GM18507 (cell line): ENCODE measurements around the gene NFKBIB.
"Not testable (repeated sequence)": the region's sequence is repeated elsewhere in the genome, so short reads cannot be mapped to it uniquely, and the experiment has no call there.

Experiments
- DNase-seq: peaks from one replicate; pipeline ENCODE4 v3.0.0; 2011; ENCODE audit warnings: low read depth; ENCODE audit not compliant: insufficient read length; ENCODE audit errors: extremely low spot score
- FAIRE-seq: peaks from 2 replicates; lab custom pipeline; 2011; peaks lifted over from hg19 to GRCh38; lab: Jason Lieb, UNC

The NFKBIB gene

GRCh38 chr19:38870612-38871011, 29.2 kb upstream of the NFKBIB start:
- DNase-seq (no peak), FAIRE-seq (no peak)

DNA sequence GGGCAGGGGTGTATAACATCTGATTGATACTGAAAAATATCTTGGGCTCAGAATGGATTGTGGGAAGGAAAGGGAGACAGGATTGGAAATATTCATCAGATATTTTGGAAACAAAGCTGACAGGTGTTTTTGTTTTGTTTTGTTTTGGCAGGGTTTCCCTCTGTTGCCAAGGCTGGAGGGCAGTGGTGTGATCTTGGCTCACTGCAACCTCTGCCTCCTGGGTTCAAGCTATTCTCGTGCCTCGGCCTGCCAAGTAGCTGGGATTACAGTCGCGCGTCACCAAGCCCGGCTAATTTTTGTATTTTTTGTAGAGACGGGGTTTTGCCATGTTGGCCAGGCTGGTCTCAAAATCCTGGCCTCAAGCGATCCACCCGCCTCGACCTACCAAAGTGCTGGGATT, 26.4 kb upstream of the NFKBIB start:
- not testable (repeated sequence) for FAIRE-seq, DNase-seq

DNA sequence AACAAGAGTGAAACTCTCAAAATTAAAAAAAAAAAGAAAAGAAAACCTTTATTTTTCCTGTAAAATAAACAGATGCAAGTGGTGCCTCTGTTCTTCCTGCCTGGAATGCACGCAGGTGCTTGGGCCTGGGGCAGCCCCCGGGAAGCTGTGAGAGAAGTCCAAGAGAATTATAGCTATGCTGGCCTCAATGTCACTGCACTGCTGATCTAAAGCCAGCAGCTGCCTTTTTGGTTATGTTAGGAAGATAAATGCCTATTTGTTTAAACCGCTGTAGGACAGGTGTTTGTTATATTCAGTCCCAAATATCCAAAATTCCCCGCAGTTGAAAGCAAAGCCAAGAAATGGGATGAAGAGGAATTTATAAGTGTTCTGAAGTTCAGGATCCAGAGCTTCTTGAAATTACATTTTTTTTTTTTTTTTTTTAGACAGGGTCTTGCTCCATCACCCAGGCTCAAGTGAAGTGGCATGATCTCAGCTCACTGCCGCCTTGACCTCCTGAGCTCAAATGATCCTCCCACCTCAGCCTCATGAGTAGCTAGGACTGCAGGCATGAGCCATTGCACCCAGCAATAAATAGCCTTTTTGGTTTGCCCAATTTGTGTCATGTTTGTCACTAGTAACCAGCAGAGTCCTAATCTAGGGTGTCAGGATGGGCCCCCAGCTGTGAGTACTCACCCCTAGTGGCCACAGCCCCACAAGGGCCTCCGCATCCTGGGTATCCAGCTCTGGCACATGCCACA, 23.9 kb upstream of the NFKBIB start:
- FAIRE-seq, result no peak
- DNase-seq, result no peak

GRCh38 chr19:38877781-38878574, 21.8 kb upstream of the NFKBIB start, which contains the start of gene RINL:
Gene RINL (minus strand): TSS chr19:38878275. CDS start chr19:38876742, 1,533 bp downstream.
- FAIRE-seq, result peak; percentile 94
- DNase-seq, result peak; percentile 58

DNA sequence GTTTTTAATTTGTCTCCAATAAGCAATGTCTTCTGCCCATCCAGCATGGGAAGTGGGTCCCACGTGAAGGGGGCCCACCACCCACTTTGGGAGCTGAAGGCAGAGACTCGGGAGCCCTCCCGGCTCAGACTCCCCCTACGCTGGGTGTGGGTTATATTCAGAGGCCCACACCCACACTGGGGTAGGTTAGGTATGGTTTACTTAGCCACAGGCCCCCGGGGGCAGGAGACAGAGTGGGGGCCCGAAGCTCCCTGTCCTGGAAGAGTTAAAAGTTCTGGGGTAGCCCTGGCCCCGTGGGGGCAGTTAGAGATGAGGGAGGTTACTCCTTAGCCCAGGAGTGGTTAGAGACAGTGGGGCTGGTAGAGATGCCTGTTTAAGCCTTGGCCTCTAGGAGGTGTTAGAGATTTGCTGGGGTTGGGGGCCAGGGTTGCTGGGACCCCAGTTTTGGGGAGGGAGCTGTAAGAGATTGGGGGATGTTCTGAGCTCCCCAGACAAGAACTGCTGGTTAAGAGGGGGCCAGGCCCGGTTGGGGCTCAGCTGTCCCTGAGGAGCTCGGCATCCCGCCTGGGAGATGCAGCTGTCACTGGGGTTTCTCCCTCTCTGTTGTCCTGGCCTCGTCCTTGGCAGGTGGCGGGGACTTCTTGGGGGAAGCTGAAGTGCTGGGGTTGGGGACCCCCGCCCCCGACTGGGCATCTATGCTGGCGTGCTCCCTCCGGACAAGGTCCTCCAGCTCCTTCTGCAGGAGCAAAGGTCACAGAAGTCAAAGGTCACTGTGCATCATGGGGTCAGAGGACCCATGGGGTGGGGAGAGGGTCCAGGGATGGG, 21.0 kb upstream of the NFKBIB start:
- FAIRE-seq (no peak), DNase-seq (no peak)

GRCh38 chr19:38879400-38879751, 20.4 kb upstream of the NFKBIB start:
- DNase-seq (no peak), FAIRE-seq (no peak)

- DNase-seq (no peak), FAIRE-seq (no peak)
These were observed 19.5 kb upstream of the NFKBIB start for GRCh38 chr19:38880076-38880881.

DNA sequence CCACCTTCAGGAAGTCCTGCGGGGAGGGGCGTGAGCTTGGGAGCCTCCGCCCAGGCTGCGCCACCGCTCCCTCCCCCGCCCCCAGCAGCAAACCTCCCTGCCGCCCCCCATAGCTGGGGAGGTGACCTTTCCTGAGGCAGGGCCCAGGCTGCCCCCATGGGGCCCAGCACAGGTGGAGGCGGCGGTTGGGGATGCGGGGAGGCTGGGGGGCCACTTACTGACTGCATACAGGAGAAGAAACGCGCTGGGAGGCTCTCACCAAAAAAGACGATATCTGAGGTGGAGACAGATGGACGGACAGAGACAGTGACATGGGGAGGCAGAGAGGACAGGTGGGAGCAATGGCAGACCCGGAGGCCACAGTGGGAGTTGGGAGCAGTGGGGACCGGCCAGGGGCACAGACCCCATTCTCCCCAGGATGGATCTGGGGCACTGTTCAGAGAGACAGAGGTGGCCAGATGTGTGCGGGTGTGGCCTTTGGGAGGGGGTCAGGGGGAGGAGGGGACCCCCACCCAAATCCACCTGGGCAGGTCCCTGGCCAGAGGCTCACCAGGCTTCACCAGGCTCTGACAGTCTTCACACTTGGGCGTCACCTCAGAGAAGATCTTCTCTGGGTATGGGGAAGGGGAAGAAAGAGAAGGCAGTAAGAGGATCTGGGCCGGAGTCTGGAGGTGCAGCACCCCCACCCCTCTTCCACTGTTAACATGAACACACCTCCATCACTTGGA, 18.7 kb upstream of the NFKBIB start:
- FAIRE-seq (no peak), DNase-seq (no peak)

DNA sequence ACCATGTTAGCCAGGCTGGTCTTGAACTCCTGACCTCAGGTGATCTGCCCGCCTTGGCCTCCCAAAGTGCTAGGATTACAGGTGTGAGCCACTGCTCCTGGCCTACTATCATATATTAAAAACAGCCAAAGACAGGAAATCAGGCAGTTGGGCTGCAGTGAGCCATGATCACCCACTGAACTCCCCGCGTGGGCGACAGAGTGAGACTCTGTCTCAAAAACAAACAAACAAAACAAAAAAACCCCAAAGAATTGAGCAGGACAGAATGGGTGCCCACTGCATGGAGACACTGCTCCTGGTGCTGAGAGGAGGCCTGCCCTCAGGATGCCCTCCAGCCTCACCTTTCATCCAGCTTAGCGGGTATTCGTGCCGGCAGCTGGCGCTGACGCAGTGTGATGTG, 16.5 kb upstream of the NFKBIB start:
- FAIRE-seq (no peak), DNase-seq (no peak)

GRCh38 chr19:38884691-38885090, 15.1 kb upstream of the NFKBIB start:
- FAIRE-seq, DNase-seq: not testable (repeated sequence)

- no peak for DNase-seq
- FAIRE-seq, result no peak
These were observed 10.9 kb upstream of the NFKBIB start for GRCh38 chr19:38888876-38889275.

- DNase-seq, result no peak
- FAIRE-seq, result no peak
These were observed 10.0 kb upstream of the NFKBIB start for GRCh38 chr19:38889803-38890202.

GRCh38 chr19:38890686-38891085, 9.1 kb upstream of the NFKBIB start:
- no peak for DNase-seq
- no peak for FAIRE-seq

GRCh38 chr19:38891771-38892170, 8.0 kb upstream of the NFKBIB start:
- DNase-seq, result no peak
- FAIRE-seq, result no peak

DNA sequence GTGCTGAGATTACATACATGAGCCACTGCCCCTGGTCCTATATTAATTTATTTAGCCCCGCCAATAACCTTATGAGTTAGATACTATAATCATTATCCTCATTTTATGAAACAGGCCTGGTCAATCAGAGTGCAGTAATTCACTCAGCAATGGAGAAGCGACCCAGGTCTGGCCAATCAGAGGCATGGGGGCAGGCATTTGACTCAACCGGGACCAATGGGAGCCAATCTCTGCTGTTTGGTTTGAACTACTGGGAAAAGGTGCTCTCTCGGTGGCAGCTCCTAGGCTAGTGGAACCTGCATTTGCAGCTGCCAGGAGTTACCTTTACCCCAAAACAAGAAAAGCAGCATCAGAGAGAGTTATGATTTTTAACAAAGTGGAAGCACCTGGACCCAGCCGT, 6.9 kb upstream of the NFKBIB start:
- FAIRE-seq, result no peak
- no peak for DNase-seq

DNA sequence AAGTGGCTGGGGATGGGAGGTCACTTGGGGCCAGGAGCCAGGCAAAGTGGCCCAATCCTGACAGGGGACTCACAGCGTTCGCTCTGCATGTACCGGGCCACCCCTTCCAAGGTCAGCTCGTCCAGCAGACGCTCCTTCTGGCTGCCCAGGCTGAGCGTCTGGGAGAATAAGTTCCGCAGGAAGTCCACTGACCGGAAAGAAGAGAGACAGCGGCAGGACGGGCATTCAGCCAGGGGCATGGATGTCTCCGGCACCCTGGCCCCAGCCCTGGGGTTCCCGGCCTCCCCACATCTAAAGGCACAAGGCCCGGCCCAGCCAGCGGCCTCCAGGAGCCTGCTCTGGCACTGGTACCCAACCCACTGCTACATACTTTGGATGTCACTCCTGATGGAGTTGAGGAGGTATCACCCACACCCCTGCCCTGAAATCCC, 6.4 kb upstream of the NFKBIB start:
- no peak for DNase-seq
- FAIRE-seq, result no peak

GRCh38 chr19:38894968-38895367, 4.8 kb upstream of the NFKBIB start:
- FAIRE-seq (no peak), DNase-seq (no peak)

DNA sequence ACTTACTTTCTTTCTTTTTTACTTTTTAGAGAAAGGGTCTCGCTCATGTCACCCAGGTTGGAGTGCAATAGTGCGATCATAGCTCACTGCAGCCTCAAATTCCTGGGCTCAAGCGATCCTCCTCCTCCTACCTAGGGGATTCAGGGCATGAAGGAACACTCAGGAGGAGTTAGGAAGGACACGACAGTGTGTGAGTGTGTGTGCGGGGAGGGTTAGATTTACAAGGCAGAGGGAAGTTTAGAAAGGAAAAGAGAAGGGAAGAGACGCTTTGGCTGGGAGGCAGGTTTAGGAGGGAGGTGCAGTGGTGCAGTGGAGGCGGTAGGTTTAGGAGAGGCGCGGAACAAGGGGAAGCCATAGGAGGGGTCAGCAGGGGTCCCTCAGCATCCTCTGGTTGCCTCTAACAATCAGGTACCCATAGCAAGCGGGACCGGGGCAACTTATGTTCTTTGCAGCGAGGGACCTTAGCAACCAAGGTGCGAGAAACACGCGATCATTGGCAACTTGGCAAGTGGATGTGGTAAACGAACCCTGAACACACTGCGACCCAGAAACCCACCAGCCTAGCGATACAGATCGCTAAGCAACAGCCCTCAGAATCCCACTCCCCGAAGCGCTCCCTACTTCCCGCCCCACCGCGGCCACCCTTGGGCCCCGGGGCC, 852 bp upstream of the NFKBIB start:
- no peak for DNase-seq
- no peak for FAIRE-seq
